Measurements from ENCODE around the gene RBP2. TPM values are rescaled to one million over a fixed set of nuclear protein-coding genes. Genes with fewer than 3 reads are reported as not detected.
"Not testable (repeated sequence)": the region's sequence is repeated elsewhere in the genome, so short reads cannot be mapped to it uniquely, and the experiment has no call there.

RBP2 gene
- total RNA-seq, 2 experiments from 2014 or later, result not detected

DNA sequence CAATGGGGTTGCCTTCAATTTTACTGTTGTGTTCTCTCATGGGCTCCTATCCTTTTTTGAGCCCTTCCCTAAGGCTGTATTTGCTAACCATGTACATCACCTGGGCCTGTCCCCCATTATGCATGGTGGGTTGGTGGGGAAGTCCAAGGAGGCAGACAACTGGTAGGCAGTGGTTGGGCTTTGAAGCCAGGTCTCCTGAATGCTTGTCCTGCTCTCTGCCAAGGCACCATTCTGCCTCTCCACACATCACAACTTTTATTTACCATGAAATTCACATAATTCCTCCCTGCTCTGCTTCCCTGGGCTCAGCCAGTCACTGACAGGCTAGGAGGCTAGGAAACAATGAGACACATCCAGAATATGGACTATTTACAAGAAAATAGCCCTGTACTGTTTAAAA is 45.8 kb downstream of the RBP2 start:
- H3K27ac Mint-ChIP-seq, result no peak overlapping the region
- H3K9me3 Mint-ChIP-seq, result no peaks in the 10 kb centered on the region
- no peaks in the 10 kb centered on the region for H3K27me3 Mint-ChIP-seq (ENCODE audit: low read depth)
- no peaks in the 10 kb centered on the region for H3K36me3 Mint-ChIP-seq (ENCODE audit: low read depth)
- peak; percentile 6 for DNase-seq
- CTCF ChIA-PET, result no interaction called here
- no peaks in the 10 kb centered on the region for H3K4me1 Mint-ChIP-seq (ENCODE audit: low read depth)
- no peak overlapping the region for H3K4me3 Mint-ChIP-seq
- intact Hi-C loops (cut with micrococcal nuclease), result no loop called here

- CTCF ChIA-PET, result interaction anchor here (0.6 to 2.0 kb wide), 12 partner anchors 9 to 1470 kb away, joined by 3 to 9 read pairs (median 3); no protein-coding TSS in a partner anchor
- no peaks in the 10 kb centered on the region for H3K27me3 Mint-ChIP-seq (ENCODE audit: low read depth)
- H3K27ac Mint-ChIP-seq, result no peak overlapping the region
- H3K4me1 Mint-ChIP-seq (ENCODE audit: low read depth), result no peaks in the 10 kb centered on the region
- H3K9me3 Mint-ChIP-seq, result no peaks in the 10 kb centered on the region
- H3K4me3 Mint-ChIP-seq, result no peak overlapping the region
- no peaks in the 10 kb centered on the region for H3K36me3 Mint-ChIP-seq (ENCODE audit: low read depth)
- no peak for DNase-seq
- intact Hi-C loops (cut with micrococcal nuclease), result loop anchor here (1.0 to 5.0 kb wide), 6 partner anchors 135 to 1436 kb away; partner anchors contain the start of genes CLSTN2 and NMNAT3
Observed at GRCh38 chr3:139427283-139428060, 48.8 kb downstream of the RBP2 start.

- no peaks in the 10 kb centered on the region for H3K27me3 Mint-ChIP-seq (ENCODE audit: low read depth)
- no peaks in the 10 kb centered on the region for H3K36me3 Mint-ChIP-seq (ENCODE audit: low read depth)
Observed at GRCh38 chr3:139425745-139426400, 50.4 kb downstream of the RBP2 start.

DNA sequence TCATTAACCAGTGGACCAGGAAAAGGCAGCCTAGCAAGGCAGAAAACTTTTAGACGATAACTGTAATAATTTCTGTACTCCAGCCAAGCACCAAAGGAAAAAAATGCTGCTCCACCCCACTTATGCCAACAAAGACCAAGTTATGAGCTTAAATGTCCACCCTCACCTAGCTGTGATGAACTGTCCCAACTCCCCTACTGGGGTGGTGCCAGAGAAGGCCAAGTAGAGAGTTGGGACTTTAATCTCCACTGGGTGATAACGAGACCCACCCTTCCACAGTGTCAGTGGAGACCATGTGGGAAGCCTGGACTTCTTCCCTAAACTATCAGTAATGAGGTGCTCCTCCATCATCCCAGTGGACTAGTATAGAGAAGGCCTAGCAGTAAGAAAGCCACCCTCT is 53.1 kb downstream of the RBP2 start:
- intact Hi-C loops (cut with micrococcal nuclease), result no loop called here
- no peaks in the 10 kb centered on the region for H3K9me3 Mint-ChIP-seq
- no peak for DNase-seq
- H3K27ac Mint-ChIP-seq, result no peak overlapping the region
- no peak overlapping the region for H3K4me3 Mint-ChIP-seq
- CTCF ChIA-PET, result no interaction called here
- H3K27me3 Mint-ChIP-seq (ENCODE audit: low read depth), result no peaks in the 10 kb centered on the region
- no peaks in the 10 kb centered on the region for H3K4me1 Mint-ChIP-seq (ENCODE audit: low read depth)
- no peaks in the 10 kb centered on the region for H3K36me3 Mint-ChIP-seq (ENCODE audit: low read depth)

More at GRCh38 chr3:139425745-139426400, 50.4 kb downstream of the RBP2 start:
- no peak for DNase-seq
- no peak overlapping the region for H3K4me3 Mint-ChIP-seq
- H3K27ac Mint-ChIP-seq, result no peak overlapping the region
- H3K4me1 Mint-ChIP-seq (ENCODE audit: low read depth), result no peaks in the 10 kb centered on the region
- CTCF ChIA-PET, result interaction anchor here (0.5 to 1.3 kb wide), 4 partner anchors 42 to 414 kb away, joined by 3 read pairs; no protein-coding TSS in a partner anchor
- intact Hi-C loops (cut with micrococcal nuclease), result loop anchor here (2.0 to 5.0 kb wide), 4 partner anchors 203 to 1071 kb away; partner anchors contain the start of genes CLSTN2 and NMNAT3
- no peaks in the 10 kb centered on the region for H3K9me3 Mint-ChIP-seq

DNA sequence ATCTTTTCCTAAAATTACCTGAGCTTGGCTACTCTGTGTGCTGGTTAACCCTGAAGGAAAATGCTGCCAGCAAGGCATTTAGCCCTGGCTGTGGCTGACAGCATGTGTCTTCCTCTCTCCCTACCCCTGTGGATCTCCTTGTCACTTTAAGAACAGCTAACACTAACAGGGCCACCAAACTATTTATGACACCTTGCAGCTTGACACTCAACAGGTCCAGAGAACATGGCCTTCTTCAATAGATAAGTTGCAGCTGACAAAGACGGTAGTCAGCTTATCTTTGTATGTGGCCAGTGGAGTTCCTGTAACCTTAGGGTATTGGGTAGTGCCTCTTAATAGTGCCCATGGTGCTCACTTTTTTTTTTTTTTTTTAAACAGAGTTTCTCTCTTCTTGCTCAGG is 54.9 kb downstream of the RBP2 start:
- CTCF ChIA-PET, result interaction anchor here (0.6 kb wide), 1 partner anchor 1023 kb away, joined by 3 read pairs; no protein-coding TSS in a partner anchor
- H3K27ac Mint-ChIP-seq, result no peak overlapping the region
- DNase-seq, result no peak
- H3K4me3 Mint-ChIP-seq, result no peak overlapping the region
- intact Hi-C loops (cut with micrococcal nuclease), result no loop called here
- peaks cover 7% of the 10 kb centered on the region for H3K36me3 Mint-ChIP-seq (ENCODE audit: low read depth)
- no peaks in the 10 kb centered on the region for H3K27me3 Mint-ChIP-seq (ENCODE audit: low read depth)
- no peaks in the 10 kb centered on the region for H3K4me1 Mint-ChIP-seq (ENCODE audit: low read depth)
- H3K9me3 Mint-ChIP-seq, result peaks cover 9% of the 10 kb centered on the region

DNA sequence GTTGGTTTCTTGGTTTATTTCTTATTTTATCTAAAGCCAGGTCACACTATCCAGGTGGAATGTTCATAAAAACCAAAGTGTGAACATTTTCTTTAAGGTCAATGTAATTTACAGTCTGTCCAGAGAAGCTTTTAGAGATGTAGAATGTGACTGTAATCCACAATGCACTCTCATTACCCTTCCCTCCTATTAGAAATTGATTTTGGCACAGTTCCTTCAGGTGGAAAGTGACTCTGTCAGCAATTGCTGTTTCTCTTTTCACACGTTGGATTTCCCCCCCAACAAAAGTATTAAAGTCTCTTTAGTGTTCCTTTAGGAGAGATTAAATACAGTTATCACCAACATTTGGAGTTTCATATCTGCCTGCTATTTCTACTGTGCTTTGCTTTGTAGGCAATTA is 55.3 kb downstream of the RBP2 start:
- no peak for DNase-seq
- Mint-ChIP-seq H3K4me3 (no peak overlapping the region), H3K27me3 (ENCODE audit: low read depth) (no peaks in the 10 kb centered on the region), H3K9me3 (peaks cover 10% of the 10 kb centered on the region), H3K36me3 (ENCODE audit: low read depth) (peaks cover 8% of the 10 kb centered on the region), H3K4me1 (ENCODE audit: low read depth) (no peaks in the 10 kb centered on the region), H3K27ac (no peak overlapping the region)
- CTCF ChIA-PET, result interaction anchor here (0.6 kb wide), 1 partner anchor 1022 kb away, joined by 3 read pairs; no protein-coding TSS in a partner anchor
- intact Hi-C loops (cut with micrococcal nuclease), result no loop called here

DNA sequence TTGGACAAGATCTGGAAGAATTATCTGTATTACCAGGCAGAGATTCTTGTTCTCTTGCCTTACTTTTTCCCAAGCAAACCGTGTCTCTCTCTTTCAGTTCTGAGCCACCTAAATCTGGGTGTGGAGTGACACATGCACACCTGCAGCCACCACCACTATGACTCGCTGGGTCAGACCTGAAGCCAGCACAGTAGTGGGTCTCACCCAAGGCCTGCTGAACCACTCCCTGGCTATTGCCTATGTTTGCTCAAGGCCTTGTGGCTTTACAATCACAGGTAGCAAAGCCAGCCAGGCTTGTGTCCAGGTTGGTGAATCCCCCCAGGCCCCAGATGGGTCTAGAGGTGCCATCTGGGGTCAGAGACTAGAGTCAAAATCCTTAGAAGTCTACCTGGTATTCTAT is 58.2 kb downstream of the RBP2 start:
- Mint-ChIP-seq H3K36me3 (ENCODE audit: low read depth) (peaks cover 20% of the 10 kb centered on the region), H3K9me3 (peaks cover 27% of the 10 kb centered on the region), H3K4me3 (no peak overlapping the region), H3K27me3 (ENCODE audit: low read depth) (no peaks in the 10 kb centered on the region), H3K27ac (no peak overlapping the region), H3K4me1 (ENCODE audit: low read depth) (no peaks in the 10 kb centered on the region)
- CTCF ChIA-PET, result interaction anchor here (2.3 kb wide), 1 partner anchor 10 kb away, joined by 9 read pairs; no protein-coding TSS in a partner anchor
- no peak for DNase-seq
- intact Hi-C loops (cut with micrococcal nuclease), result no loop called here

- Mint-ChIP-seq H3K4me1 (ENCODE audit: low read depth) (no peaks in the 10 kb centered on the region), H3K27me3 (ENCODE audit: low read depth) (no peaks in the 10 kb centered on the region), H3K4me3 (no peak overlapping the region), H3K27ac (no peak overlapping the region), H3K9me3 (peaks cover 43% of the 10 kb centered on the region), H3K36me3 (ENCODE audit: low read depth) (peaks cover 22% of the 10 kb centered on the region)
- no peak for DNase-seq
- CTCF ChIA-PET, result no interaction called here
- intact Hi-C loops (cut with micrococcal nuclease), result no loop called here
Observed at GRCh38 chr3:139416275-139416674, 60.0 kb downstream of the RBP2 start.

DNA sequence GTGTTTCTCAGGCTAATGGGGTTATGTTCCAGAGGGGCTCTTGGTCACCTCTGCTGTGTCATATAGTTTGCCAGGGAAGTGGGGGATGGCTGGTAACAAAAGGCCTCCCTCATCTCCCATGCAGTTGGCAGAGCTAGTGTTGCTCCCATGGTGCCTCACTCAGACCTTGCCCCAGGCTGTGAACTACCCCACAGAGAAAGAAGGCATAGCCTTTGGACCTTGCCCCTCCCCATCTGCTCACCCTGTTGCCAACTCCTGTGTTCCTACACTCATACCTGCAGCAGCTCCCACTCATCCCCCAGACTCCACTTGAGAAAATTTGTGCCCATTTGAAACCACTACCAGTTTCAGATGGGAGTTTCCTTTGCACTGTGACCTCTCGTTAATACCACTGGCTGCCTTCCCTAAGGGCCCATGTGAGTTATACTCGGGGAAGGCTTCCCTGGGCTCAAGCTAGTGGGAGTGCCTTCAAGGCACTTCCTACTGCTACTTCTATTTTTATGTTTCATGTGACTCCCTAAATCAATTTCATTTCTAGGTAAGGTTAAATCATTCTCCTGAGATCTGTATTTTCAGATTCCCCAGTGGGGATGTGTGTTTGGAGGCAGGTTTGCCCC is 61.6 kb downstream of the RBP2 start:
- H3K27ac Mint-ChIP-seq, result no peak overlapping the region
- intact Hi-C loops (cut with micrococcal nuclease), result no loop called here
- CTCF ChIA-PET, result no interaction called here
- H3K4me3 Mint-ChIP-seq, result no peak overlapping the region
- H3K36me3 Mint-ChIP-seq (ENCODE audit: low read depth), result peaks cover 22% of the 10 kb centered on the region
- no peaks in the 10 kb centered on the region for H3K4me1 Mint-ChIP-seq (ENCODE audit: low read depth)
- H3K27me3 Mint-ChIP-seq (ENCODE audit: low read depth), result no peaks in the 10 kb centered on the region
- no peak for DNase-seq
- H3K9me3 Mint-ChIP-seq, result peaks cover 55% of the 10 kb centered on the region

DNA sequence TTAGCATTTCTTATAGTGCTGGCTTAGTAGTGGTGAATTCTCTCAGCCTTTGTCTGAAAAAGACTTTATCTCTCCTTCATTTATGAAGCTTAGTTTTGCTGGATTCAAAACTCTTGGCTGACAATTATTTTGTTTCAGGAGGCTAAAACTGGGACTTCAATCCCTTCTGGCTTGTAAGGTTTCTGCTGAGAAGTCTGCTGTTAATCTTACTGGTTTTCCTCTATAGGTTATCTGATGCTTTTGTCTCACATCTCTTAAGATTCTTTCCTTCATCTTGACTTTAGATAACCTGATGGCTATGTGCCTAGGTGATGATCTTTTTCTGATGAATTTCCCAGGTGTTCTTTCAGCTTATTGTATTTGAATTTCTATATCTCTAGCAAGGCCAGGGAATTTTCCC is 63.4 kb downstream of the RBP2 start:
- CTCF ChIA-PET, H3K27ac Mint-ChIP-seq: not testable (repeated sequence)
- H3K9me3 Mint-ChIP-seq, result peaks cover 70% of the 10 kb centered on the region

More for the DNA sequence above, 63.4 kb downstream of the RBP2 start:
- H3K4me1 Mint-ChIP-seq (ENCODE audit: low read depth); intact Hi-C loops (cut with micrococcal nuclease); H3K4me3 Mint-ChIP-seq; DNase-seq; H3K27me3 Mint-ChIP-seq (ENCODE audit: low read depth): not testable (repeated sequence)
- H3K36me3 Mint-ChIP-seq (ENCODE audit: low read depth), result peaks cover 22% of the 10 kb centered on the region

Data from activated naive CD4-positive, alpha-beta T cell treated with anti-CD3 and anti-CD28 coated beads for 36 hours (primary cell).